Liver (tissue), 3 donors: ENCODE results near the gene PPP1R3A.

Experiments used
- RAD21 ChIP-seq, 2 donors: IDR thresholded peaks; 2 replicates each; pipeline ENCODE4 v1.6.1; 2016; ENCODE audit warnings: antibody characterized with exemption in 2 of 2, mild to moderate bottlenecking in 2 of 2
- TF ChIP-seq, protein P1 (sequence below): fragments of 150-350 bp; IDR thresholded peaks from 2 replicates; pipeline ENCODE4 v1.5.1; 2017; ENCODE audit warnings: improper control_type of control experiment, low read depth, low read length; ENCODE audit not compliant: missing input control
- TF ChIP-seq, protein P2 (sequence below): IDR thresholded peaks from 2 replicates; pipeline ENCODE4 v1.6.1; 2016; ENCODE audit warnings: antibody characterized with exemption
- donor health status: healthy.
- donor health status: healthy.

DNA sequence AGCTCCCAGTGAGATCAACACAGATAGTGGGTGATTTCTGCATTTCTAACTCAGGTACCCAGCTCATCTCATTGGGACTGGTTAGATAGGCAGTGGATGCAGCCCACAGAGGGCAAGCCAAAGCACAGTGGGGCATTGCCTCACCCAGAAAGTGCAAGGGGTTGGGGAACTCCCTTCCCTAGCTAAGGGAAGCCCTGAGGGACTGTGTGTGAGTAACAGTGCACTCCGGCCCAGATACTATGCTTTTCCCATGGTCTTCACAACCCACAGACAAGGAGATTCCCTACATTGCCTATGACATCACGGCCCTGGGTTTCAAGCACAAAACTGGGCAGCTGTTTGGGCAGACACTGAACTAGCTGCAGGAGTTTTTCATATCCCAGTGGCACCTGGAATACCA lies 62.8 kb downstream of the PPP1R3A start:
- TF ChIP-seq RAD21 (IDR thresholded peaks at IDR 0.05) = no peak
- TF ChIP-seq, protein P1, sequence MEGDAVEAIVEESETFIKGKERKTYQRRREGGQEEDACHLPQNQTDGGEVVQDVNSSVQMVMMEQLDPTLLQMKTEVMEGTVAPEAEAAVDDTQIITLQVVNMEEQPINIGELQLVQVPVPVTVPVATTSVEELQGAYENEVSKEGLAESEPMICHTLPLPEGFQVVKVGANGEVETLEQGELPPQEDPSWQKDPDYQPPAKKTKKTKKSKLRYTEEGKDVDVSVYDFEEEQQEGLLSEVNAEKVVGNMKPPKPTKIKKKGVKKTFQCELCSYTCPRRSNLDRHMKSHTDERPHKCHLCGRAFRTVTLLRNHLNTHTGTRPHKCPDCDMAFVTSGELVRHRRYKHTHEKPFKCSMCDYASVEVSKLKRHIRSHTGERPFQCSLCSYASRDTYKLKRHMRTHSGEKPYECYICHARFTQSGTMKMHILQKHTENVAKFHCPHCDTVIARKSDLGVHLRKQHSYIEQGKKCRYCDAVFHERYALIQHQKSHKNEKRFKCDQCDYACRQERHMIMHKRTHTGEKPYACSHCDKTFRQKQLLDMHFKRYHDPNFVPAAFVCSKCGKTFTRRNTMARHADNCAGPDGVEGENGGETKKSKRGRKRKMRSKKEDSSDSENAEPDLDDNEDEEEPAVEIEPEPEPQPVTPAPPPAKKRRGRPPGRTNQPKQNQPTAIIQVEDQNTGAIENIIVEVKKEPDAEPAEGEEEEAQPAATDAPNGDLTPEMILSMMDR = no peak
- TF ChIP-seq, protein P2, sequence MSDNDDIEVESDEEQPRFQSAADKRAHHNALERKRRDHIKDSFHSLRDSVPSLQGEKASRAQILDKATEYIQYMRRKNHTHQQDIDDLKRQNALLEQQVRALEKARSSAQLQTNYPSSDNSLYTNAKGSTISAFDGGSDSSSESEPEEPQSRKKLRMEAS = no peak
